NT2/D1 (cell line): ENCODE measurements around the gene PLEKHG5.
"Not testable (repeated sequence)": the region's sequence is repeated elsewhere in the genome, so short reads cannot be mapped to it uniquely, and the experiment has no call there.

Source experiments
- DNase-seq: peaks from one replicate; pipeline ENCODE4 v3.0.0-alpha.2; 2011; ENCODE audit warnings: low read depth, low spot score
- H3K27me3 ChIP-seq: 2 replicates; pipeline ENCODE4 v1.6.0; 2011; ENCODE audit warnings: mild to moderate bottlenecking; ENCODE audit not compliant: insufficient read length, insufficient read depth
- H3K36me3 ChIP-seq: 2 replicates; pipeline ENCODE4 v1.6.1; 2011; ENCODE audit warnings: mild to moderate bottlenecking, low read length, mixed read lengths; ENCODE audit not compliant: insufficient read depth, insufficient read length
- H3K4me1 ChIP-seq: 2 replicates; pipeline ENCODE4 v1.5.1; 2011; ENCODE audit not compliant: insufficient read depth, insufficient read length
- H3K4me3 ChIP-seq: 2 replicates; pipeline ENCODE4 v1.5.1; 2011; ENCODE audit warnings: low read depth; ENCODE audit not compliant: insufficient read length
- H3K9ac ChIP-seq: 2 replicates; pipeline ENCODE4 v1.6.0; 2011; ENCODE audit warnings: low read depth; ENCODE audit not compliant: insufficient read length
- H3K9me3 ChIP-seq: 2 replicates; pipeline ENCODE4 v1.5.1; 2011; ENCODE audit warnings: mild to moderate bottlenecking, low read length; ENCODE audit not compliant: insufficient read depth
- SUZ12 ChIP-seq: IDR thresholded peaks from 2 replicates; pipeline ENCODE4 v1.6.1; 2011; ENCODE audit not compliant: insufficient read length, insufficient read depth; ENCODE audit errors: extremely low read depth
- YY1 ChIP-seq: IDR thresholded peaks from 2 replicates; pipeline ENCODE4 v1.6.1; 2011; ENCODE audit not compliant: insufficient read length, insufficient read depth
- ZNF274 ChIP-seq: IDR thresholded peaks from 2 replicates; pipeline ENCODE4 v1.6.1; 2011; ENCODE audit warnings: mild to moderate bottlenecking, low read depth, low read length

Gene PLEKHG5

GRCh38 chr1:6456800-6457466 lies 34.5 kb downstream of the PLEKHG5 start:
- H3K9me3 ChIP-seq, result no peaks in the 10 kb centered on the region
- no peaks in the 10 kb centered on the region for H3K27me3 ChIP-seq
- DNase-seq, result no peak

GRCh38 chr1:6455752-6456520 lies 35.5 kb downstream of the PLEKHG5 start:
- DNase-seq, H3K9ac ChIP-seq, H3K9me3 ChIP-seq, H3K27me3 ChIP-seq, H3K36me3 ChIP-seq, H3K4me3 ChIP-seq, H3K4me1 ChIP-seq: not testable (repeated sequence)

More at GRCh38 chr1:6456800-6457466, 34.5 kb downstream of the PLEKHG5 start:
- no peak overlapping the region for H3K4me3 ChIP-seq
- TF ChIP-seq ZNF274 (no peak), YY1 (no peak), SUZ12 (no peak)
- H3K36me3 ChIP-seq, result peaks cover 13% of the 10 kb centered on the region
- peaks cover 8% of the 10 kb centered on the region for H3K4me1 ChIP-seq
- H3K9ac ChIP-seq, result no peak overlapping the region

GRCh38 chr1:6454856-6455751 lies 36.4 kb downstream of the PLEKHG5 start:
- TF ChIP-seq YY1 (no peak), SUZ12 (no peak), ZNF274 (no peak)
- H3K4me3 ChIP-seq, result no peak overlapping the region
- no peaks in the 10 kb centered on the region for H3K36me3 ChIP-seq
- H3K9me3 ChIP-seq, result no peaks in the 10 kb centered on the region
- DNase-seq, result no peak
- H3K4me1 ChIP-seq, result peaks cover 4% of the 10 kb centered on the region
- H3K9ac ChIP-seq, result no peak overlapping the region
- H3K27me3 ChIP-seq, result no peaks in the 10 kb centered on the region

- H3K9me3 ChIP-seq, H3K9ac ChIP-seq, DNase-seq, H3K4me1 ChIP-seq, H3K36me3 ChIP-seq, H3K4me3 ChIP-seq, H3K27me3 ChIP-seq: not testable (repeated sequence)
Measured at GRCh38 chr1:6453895-6454855, 37.3 kb downstream of the PLEKHG5 start.

- H3K4me3 ChIP-seq, result no peak overlapping the region
- H3K9ac ChIP-seq, result no peak overlapping the region
- no peak for DNase-seq
- H3K4me1 ChIP-seq, result peaks cover 5% of the 10 kb centered on the region
- H3K36me3 ChIP-seq, result no peaks in the 10 kb centered on the region
- no peaks in the 10 kb centered on the region for H3K9me3 ChIP-seq
- no peak for TF ChIP-seq ZNF274
- no peaks in the 10 kb centered on the region for H3K27me3 ChIP-seq
Measured at GRCh38 chr1:6450943-6451373, 40.5 kb downstream of the PLEKHG5 start.

- not testable (repeated sequence) for DNase-seq
Measured at GRCh38 chr1:6450486-6450885, 41.0 kb downstream of the PLEKHG5 start.

GRCh38 chr1:6450005-6450450 lies 41.4 kb downstream of the PLEKHG5 start:
- H3K9ac ChIP-seq, result peak overlapping the region; percentile 32
- no peak overlapping the region for H3K4me3 ChIP-seq
- DNase-seq, result no peak
- TF ChIP-seq SUZ12 (no peak), ZNF274 (no peak), YY1 (no peak)
- H3K4me1 ChIP-seq, result peaks cover 5% of the 10 kb centered on the region
- no peaks in the 10 kb centered on the region for H3K27me3 ChIP-seq
- no peaks in the 10 kb centered on the region for H3K9me3 ChIP-seq
- no peaks in the 10 kb centered on the region for H3K36me3 ChIP-seq

More at GRCh38 chr1:6450486-6450885, 41.0 kb downstream of the PLEKHG5 start:
- H3K4me3 ChIP-seq, H3K4me1 ChIP-seq, H3K36me3 ChIP-seq, H3K9ac ChIP-seq, H3K27me3 ChIP-seq, H3K9me3 ChIP-seq: not testable (repeated sequence)
